Activated naive CD8-positive, alpha-beta T cell (primary cell): ENCODE data around the gene CALN1.

Source experiments
- H3K27ac Mint-ChIP-seq: one replicate; pipeline ENCODE4 v1.8.0; 2021; ENCODE audit warnings: mixed read lengths
- H3K27me3 Mint-ChIP-seq: one replicate; pipeline ENCODE4 v1.8.0; 2021; ENCODE audit warnings: mixed read lengths
- H3K36me3 Mint-ChIP-seq: one replicate; pipeline ENCODE4 v1.8.0; 2021; ENCODE audit warnings: mixed read lengths
- H3K4me1 Mint-ChIP-seq: one replicate; pipeline ENCODE4 v1.8.0; 2021; ENCODE audit warnings: low read depth, mixed read lengths
- H3K4me3 Mint-ChIP-seq: one replicate; pipeline ENCODE4 v1.8.0; 2021; ENCODE audit warnings: mild to moderate bottlenecking, mixed read lengths
- H3K9me3 Mint-ChIP-seq: one replicate; pipeline ENCODE4 v1.8.0; 2021; ENCODE audit warnings: low read depth, mixed read lengths

CALN1 gene

DNA sequence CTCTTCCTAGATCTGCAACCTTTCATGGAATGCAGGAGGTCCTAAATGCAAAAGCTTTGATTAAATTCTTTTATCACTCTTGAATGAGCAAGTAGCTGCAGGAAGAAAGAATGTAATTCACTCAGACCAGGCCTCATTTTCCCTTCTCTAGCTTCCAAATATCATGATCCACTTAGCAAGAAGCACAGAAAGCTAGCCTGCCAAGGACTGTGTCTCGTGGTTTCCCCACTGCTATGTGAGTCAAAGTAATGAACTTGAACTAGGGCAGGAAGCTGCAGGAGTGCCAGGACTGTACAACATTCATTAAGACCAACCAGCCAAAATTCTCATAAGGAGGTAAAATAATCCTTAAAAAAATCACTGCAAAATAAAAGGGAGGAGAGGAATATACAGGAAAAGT lies 379.2 kb downstream of the CALN1 start:
- Mint-ChIP-seq H3K4me1 (no peaks in the 10 kb centered on the region), H3K4me3 (no peak overlapping the region), H3K36me3 (no peaks in the 10 kb centered on the region), H3K27ac (no peak overlapping the region), H3K9me3 (peaks cover 13% of the 10 kb centered on the region), H3K27me3 (no peaks in the 10 kb centered on the region)

- H3K4me1 Mint-ChIP-seq: no peaks in the 10 kb centered on the region
- H3K9me3 Mint-ChIP-seq: peaks cover 8% of the 10 kb centered on the region
- no peak overlapping the region for H3K4me3 Mint-ChIP-seq
- no peaks in the 10 kb centered on the region for H3K36me3 Mint-ChIP-seq
- H3K27me3 Mint-ChIP-seq: no peaks in the 10 kb centered on the region
- H3K27ac Mint-ChIP-seq: no peak overlapping the region
Measured at GRCh38 chr7:72030994-72031667, 381.0 kb downstream of the CALN1 start.

DNA sequence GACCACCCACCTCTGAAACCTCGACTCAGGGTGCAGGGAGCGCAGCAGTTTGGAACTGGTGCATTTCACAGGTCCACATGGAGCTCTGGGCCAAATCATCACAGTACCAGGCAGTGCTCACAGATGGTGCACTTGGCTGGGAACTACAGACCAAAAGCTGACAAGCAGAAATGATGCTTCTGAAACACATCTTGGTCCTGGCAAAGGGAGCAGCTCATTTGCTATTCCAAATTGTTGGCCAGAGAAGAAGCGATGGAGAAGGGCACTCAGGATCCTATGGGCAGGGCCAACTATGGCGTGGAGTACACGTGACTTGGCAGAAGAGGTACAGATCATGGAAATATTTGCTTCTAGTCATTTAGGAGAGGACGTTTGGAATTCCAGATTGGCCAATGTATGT lies 383.9 kb downstream of the CALN1 start:
- H3K36me3 Mint-ChIP-seq: peaks cover 4% of the 10 kb centered on the region
- no peaks in the 10 kb centered on the region for H3K4me1 Mint-ChIP-seq
- no peak overlapping the region for H3K27ac Mint-ChIP-seq
- no peak overlapping the region for H3K4me3 Mint-ChIP-seq
- H3K27me3 Mint-ChIP-seq: no peaks in the 10 kb centered on the region
- H3K9me3 Mint-ChIP-seq: peaks cover 5% of the 10 kb centered on the region

- Mint-ChIP-seq H3K4me3 (no peak overlapping the region), H3K36me3 (peaks cover 4% of the 10 kb centered on the region), H3K9me3 (peaks cover 5% of the 10 kb centered on the region), H3K4me1 (no peaks in the 10 kb centered on the region), H3K27me3 (no peaks in the 10 kb centered on the region), H3K27ac (no peak overlapping the region)
Measured at GRCh38 chr7:72025381-72025960, 386.7 kb downstream of the CALN1 start.

DNA sequence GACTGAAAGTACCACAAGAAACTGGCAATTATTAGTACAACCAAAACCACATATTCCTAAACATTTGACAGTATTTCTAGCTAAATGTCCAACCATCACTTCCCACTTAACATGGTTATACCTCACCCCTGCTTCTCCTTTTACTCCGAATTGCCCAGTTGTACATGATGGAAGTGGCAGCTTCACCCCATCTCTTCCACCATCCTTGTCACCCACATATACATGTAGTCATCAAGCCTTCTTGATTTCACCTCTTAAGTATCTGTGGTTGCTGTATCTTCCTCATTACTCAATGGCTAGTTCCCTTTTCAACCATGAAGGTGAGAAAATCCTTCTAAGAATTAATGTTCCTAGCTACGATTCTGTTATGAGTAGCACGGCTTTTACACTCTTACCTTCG lies 388.2 kb downstream of the CALN1 start:
- Mint-ChIP-seq H3K4me3 (no peak overlapping the region), H3K27me3 (no peaks in the 10 kb centered on the region), H3K27ac (no peak overlapping the region), H3K9me3 (peaks cover 13% of the 10 kb centered on the region), H3K4me1 (no peaks in the 10 kb centered on the region), H3K36me3 (peaks cover 4% of the 10 kb centered on the region)

DNA sequence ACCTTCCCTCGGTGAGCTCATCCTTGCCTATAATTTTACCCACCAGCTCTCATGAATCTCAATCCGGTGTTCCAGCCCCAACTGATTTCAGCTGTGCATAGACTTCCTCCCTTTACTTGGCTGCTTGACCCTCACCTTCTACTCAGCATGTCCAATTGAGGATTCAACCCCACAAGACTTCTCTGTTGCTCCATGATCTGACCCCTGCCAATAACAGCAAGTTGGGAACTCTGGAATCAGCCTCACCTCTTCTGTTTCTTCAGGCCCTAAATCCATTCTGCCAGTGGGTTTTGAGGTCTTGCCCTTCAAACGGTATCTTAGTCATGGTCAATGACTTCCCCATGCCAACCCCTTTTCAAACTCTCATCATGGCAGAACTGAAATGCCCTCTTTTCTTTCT lies 390.4 kb downstream of the CALN1 start:
- Mint-ChIP-seq H3K4me1 (no peaks in the 10 kb centered on the region), H3K27ac (no peak overlapping the region), H3K4me3 (no peak overlapping the region), H3K27me3 (no peaks in the 10 kb centered on the region), H3K9me3 (peaks cover 13% of the 10 kb centered on the region), H3K36me3 (peaks cover 4% of the 10 kb centered on the region)

DNA sequence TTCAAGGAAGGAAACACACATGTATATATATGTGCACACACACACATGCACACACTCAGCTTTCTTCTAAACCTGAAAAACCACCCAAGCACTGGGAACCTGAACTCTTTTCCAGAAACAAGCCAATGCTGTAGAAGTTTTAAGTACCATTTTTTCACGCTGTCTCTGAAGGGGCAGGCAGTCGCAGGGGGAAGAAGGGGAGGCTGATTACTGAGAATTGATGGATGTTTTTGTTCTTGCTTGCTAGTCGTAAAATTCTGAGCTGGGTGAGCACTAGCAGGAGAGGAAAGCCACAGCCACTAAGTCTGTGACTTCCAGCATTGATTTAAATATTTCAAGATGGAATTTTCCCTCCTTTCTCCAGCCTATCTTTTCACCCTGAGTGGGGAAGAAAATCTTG lies 391.8 kb downstream of the CALN1 start:
- H3K9me3 Mint-ChIP-seq: peaks cover 8% of the 10 kb centered on the region
- no peaks in the 10 kb centered on the region for H3K4me1 Mint-ChIP-seq
- peaks cover 4% of the 10 kb centered on the region for H3K36me3 Mint-ChIP-seq
- H3K4me3 Mint-ChIP-seq: no peak overlapping the region
- H3K27ac Mint-ChIP-seq: no peak overlapping the region
- no peaks in the 10 kb centered on the region for H3K27me3 Mint-ChIP-seq

GRCh38 chr7:72019436-72019835 lies 392.7 kb downstream of the CALN1 start:
- Mint-ChIP-seq H3K9me3 (peaks cover 8% of the 10 kb centered on the region), H3K4me1 (no peaks in the 10 kb centered on the region), H3K27ac (no peak overlapping the region), H3K36me3 (peaks cover 4% of the 10 kb centered on the region), H3K27me3 (no peaks in the 10 kb centered on the region), H3K4me3 (no peak overlapping the region)

GRCh38 chr7:72017756-72018155 lies 394.4 kb downstream of the CALN1 start:
- Mint-ChIP-seq H3K9me3 (peaks cover 8% of the 10 kb centered on the region), H3K27me3 (no peaks in the 10 kb centered on the region), H3K36me3 (no peaks in the 10 kb centered on the region), H3K27ac (no peak overlapping the region), H3K4me3 (no peak overlapping the region), H3K4me1 (no peaks in the 10 kb centered on the region)

DNA sequence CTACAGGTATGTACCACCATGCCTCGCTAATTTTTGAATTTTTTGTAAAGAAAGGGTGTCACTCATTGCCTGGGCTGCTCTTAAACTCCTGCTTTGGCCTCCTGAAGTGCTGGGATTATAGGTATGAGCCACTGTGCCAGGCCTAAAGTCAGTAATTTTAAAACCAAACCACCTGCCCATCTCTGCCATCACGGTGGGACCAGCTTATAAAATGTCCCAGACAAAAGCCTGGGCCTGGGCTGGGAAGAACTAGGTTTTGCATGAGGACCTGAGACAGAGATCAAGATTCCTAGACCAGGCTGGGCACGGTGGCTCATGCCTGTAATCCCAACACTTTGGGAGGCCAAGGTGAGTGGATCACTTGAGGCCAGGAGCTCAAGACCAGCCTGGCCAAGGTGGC lies 395.6 kb downstream of the CALN1 start:
- peaks cover 8% of the 10 kb centered on the region for H3K9me3 Mint-ChIP-seq
- no peaks in the 10 kb centered on the region for H3K27me3 Mint-ChIP-seq
- H3K27ac Mint-ChIP-seq: no peak overlapping the region
- no peak overlapping the region for H3K4me3 Mint-ChIP-seq
- H3K4me1 Mint-ChIP-seq: no peaks in the 10 kb centered on the region
- no peaks in the 10 kb centered on the region for H3K36me3 Mint-ChIP-seq

DNA sequence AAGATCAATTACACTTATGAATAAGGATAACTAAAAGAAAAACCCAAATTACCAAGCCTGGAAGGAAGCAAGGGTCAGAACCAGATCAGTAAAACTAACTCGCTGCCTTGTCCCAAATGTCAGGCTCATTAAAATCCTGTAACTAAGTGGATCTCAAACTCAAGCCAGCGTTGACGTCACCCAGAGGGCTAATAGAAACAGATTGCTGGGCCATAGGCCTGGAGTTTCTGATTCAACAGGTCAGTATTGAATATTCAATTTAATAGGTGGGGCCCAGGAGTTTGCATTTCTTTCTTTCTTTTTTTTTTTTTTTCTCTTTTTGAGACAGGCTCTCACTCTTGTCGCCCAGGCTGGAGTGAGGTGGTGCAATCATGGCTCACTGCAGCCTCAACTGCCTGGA lies 397.0 kb downstream of the CALN1 start:
- H3K9me3 Mint-ChIP-seq: peaks cover 6% of the 10 kb centered on the region
- no peak overlapping the region for H3K4me3 Mint-ChIP-seq
- no peak overlapping the region for H3K27ac Mint-ChIP-seq
- no peaks in the 10 kb centered on the region for H3K36me3 Mint-ChIP-seq
- H3K27me3 Mint-ChIP-seq: no peaks in the 10 kb centered on the region
- H3K4me1 Mint-ChIP-seq: no peaks in the 10 kb centered on the region

DNA sequence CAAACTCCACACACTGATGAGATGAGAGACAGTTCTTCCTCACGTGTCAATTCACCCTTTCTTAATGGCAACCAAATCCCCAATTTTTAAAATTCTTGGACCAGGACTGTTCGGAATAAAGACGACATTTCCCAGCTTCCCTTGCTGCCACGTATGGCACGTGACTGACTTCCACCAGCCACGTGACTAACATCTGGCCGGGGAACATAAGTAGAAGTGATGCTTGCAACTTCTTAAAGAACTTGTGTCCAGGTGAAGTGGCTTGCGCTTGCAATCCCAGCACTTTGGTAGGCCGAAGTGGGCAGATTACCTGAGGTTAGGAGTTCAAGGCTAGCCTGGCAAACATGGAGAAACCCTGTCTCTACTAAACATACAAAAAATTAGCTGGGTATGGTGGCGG lies 405.1 kb downstream of the CALN1 start:
- no peaks in the 10 kb centered on the region for H3K4me1 Mint-ChIP-seq
- no peak overlapping the region for H3K27ac Mint-ChIP-seq
- no peaks in the 10 kb centered on the region for H3K27me3 Mint-ChIP-seq
- H3K9me3 Mint-ChIP-seq: peaks cover 4% of the 10 kb centered on the region
- no peaks in the 10 kb centered on the region for H3K36me3 Mint-ChIP-seq
- no peak overlapping the region for H3K4me3 Mint-ChIP-seq

GRCh38 chr7:72003236-72003635 lies 408.9 kb downstream of the CALN1 start:
- H3K27ac Mint-ChIP-seq: no peak overlapping the region
- peaks cover 4% of the 10 kb centered on the region for H3K9me3 Mint-ChIP-seq
- no peaks in the 10 kb centered on the region for H3K36me3 Mint-ChIP-seq
- H3K4me1 Mint-ChIP-seq: no peaks in the 10 kb centered on the region
- no peak overlapping the region for H3K4me3 Mint-ChIP-seq
- H3K27me3 Mint-ChIP-seq: no peaks in the 10 kb centered on the region

GRCh38 chr7:71996141-71996540 lies 416.0 kb downstream of the CALN1 start:
- no peaks in the 10 kb centered on the region for H3K36me3 Mint-ChIP-seq
- H3K27me3 Mint-ChIP-seq: no peaks in the 10 kb centered on the region
- H3K4me1 Mint-ChIP-seq: no peaks in the 10 kb centered on the region
- H3K27ac Mint-ChIP-seq: no peak overlapping the region
- H3K4me3 Mint-ChIP-seq: no peak overlapping the region
- peaks cover 5% of the 10 kb centered on the region for H3K9me3 Mint-ChIP-seq

GRCh38 chr7:71995111-71995510 lies 417.0 kb downstream of the CALN1 start:
- H3K27ac Mint-ChIP-seq: no peak overlapping the region
- H3K4me1 Mint-ChIP-seq: no peaks in the 10 kb centered on the region
- no peaks in the 10 kb centered on the region for H3K27me3 Mint-ChIP-seq
- no peaks in the 10 kb centered on the region for H3K36me3 Mint-ChIP-seq
- H3K4me3 Mint-ChIP-seq: no peak overlapping the region
- peaks cover 9% of the 10 kb centered on the region for H3K9me3 Mint-ChIP-seq

- Mint-ChIP-seq H3K27ac (no peak overlapping the region), H3K27me3 (no peaks in the 10 kb centered on the region), H3K9me3 (peaks cover 7% of the 10 kb centered on the region)
Measured at GRCh38 chr7:71991586-71991985, 420.6 kb downstream of the CALN1 start.

More at GRCh38 chr7:71991586-71991985, 420.6 kb downstream of the CALN1 start:
- H3K4me1 Mint-ChIP-seq: no peaks in the 10 kb centered on the region
- H3K36me3 Mint-ChIP-seq: no peaks in the 10 kb centered on the region
- H3K4me3 Mint-ChIP-seq: no peak overlapping the region
